HepG2 (cell line): ENCODE results near the gene MRPL14. TPM values are rescaled to one million over a fixed set of nuclear protein-coding genes. Genes with fewer than 3 reads are reported as not detected.
A peak's percentile ranks its signal among the peaks of the same experiment; 100 is the strongest.

Experiments
- HIC2 ChIP-seq: sonication (generic); formaldehyde crosslinking; IDR thresholded peaks from 2 replicates; pipeline ENCODE4 v1.9.0; 2022; ENCODE audit warnings: low read depth, missing genetic modification reagents
- HOXA9 ChIP-seq: sonication (generic); formaldehyde crosslinking; IDR thresholded peaks from 2 replicates; pipeline ENCODE4 v1.8.1; 2022; ENCODE audit warnings: missing genetic modification reagents, mild to moderate bottlenecking, moderate library complexity, borderline replicate concordance
- KDM5B ChIP-seq: sonication (generic); formaldehyde crosslinking; IDR thresholded peaks from 2 replicates; pipeline ENCODE4 v1.4.0; 2020; ENCODE audit warnings: missing genetic modification reagents, mild to moderate bottlenecking, borderline replicate concordance
- MTF1 ChIP-seq: sonication (generic); formaldehyde crosslinking; IDR thresholded peaks from 2 replicates; pipeline ENCODE4 v1.5.0; 2020; ENCODE audit warnings: missing genetic modification reagents
- PRDM4 ChIP-seq: sonication (generic); formaldehyde crosslinking; IDR thresholded peaks from 2 replicates; pipeline ENCODE4 v1.9.0; 2021; ENCODE audit warnings: missing genetic modification reagents, borderline replicate concordance
- RFX1 ChIP-seq: fragments of 450-650 bp; IDR thresholded peaks from 2 replicates; pipeline ENCODE4 v1.6.1; 2017
- RXRA ChIP-seq: sonication (generic); formaldehyde crosslinking; IDR thresholded peaks from 2 replicates; pipeline ENCODE4 v1.5.1; 2020; ENCODE audit warnings: missing genetic modification reagents
- SALL1 ChIP-seq: sonication (generic); formaldehyde crosslinking; IDR thresholded peaks from 2 replicates; pipeline ENCODE4 v1.8.0; 2022; ENCODE audit warnings: mild to moderate bottlenecking, missing genetic modification reagents
- SATB2 ChIP-seq: sonication (generic); formaldehyde crosslinking; IDR thresholded peaks from 2 replicates; pipeline ENCODE4 v1.5.0; 2020; ENCODE audit warnings: missing genetic modification reagents
- SIX1 ChIP-seq: sonication (generic); formaldehyde crosslinking; IDR thresholded peaks from 2 replicates; pipeline ENCODE4 v1.4.0; 2020; ENCODE audit warnings: missing genetic modification reagents, borderline replicate concordance
- SMC3 ChIP-seq: IDR thresholded peaks from 2 replicates; pipeline ENCODE4 v1.6.1; 2011; ENCODE audit warnings: low read length, improper control_type of control experiment
- TMF1 ChIP-seq: sonication (generic); formaldehyde crosslinking; IDR thresholded peaks from 2 replicates; pipeline ENCODE4 v1.8.1; 2022; ENCODE audit warnings: low read depth, missing genetic modification reagents
- ZBTB8A ChIP-seq: sonication (generic); formaldehyde crosslinking; IDR thresholded peaks from 2 replicates; pipeline ENCODE4 v1.4.0; 2020; ENCODE audit warnings: mild to moderate bottlenecking, low read depth, missing genetic modification reagents, borderline replicate concordance
- ZNF282 ChIP-seq: fragments of 450-650 bp; IDR thresholded peaks from 2 replicates; pipeline ENCODE4 v1.6.1; 2018; ENCODE audit not compliant: partially characterized antibody
- ZNF709 ChIP-seq: sonication (generic); formaldehyde crosslinking; IDR thresholded peaks from 2 replicates; pipeline ENCODE4 v1.5.0; 2020; ENCODE audit warnings: mild to moderate bottlenecking, missing genetic modification reagents
- ZNF775 ChIP-seq: sonication (generic); formaldehyde crosslinking; IDR thresholded peaks from 2 replicates; pipeline ENCODE4 v1.4.0; 2020; ENCODE audit warnings: missing genetic modification reagents, mild to moderate bottlenecking, moderate library complexity, borderline replicate concordance
- polyA plus RNA-seq, 8 experiments: library from polyadenylated mRNA; depleted of rRNA in 3 of 8; stranded (reverse) in 7 of 8; unstranded in 1 of 8; fragments of >200 nt; fragmentation: Illumina TruSeq in 4 of 8; extraction: Trizol in 4 of 8; gene quantifications; 2 replicates each; pipeline versions ENCODE4 v1.2.1 to v1.2.3, GENCODE V29; 2011 to 2016; ENCODE audit warnings: low read depth in 4 of 8, missing spikeins in 1 of 8, mixed read lengths in 1 of 8; ENCODE audit not compliant: insufficient read depth in 1 of 8
- total RNA-seq, 5 experiments: library from RNA; depleted of rRNA; stranded (reverse); fragments of >200 nt; fragmentation: Illumina TruSeq; extraction: Trizol; gene quantifications; 2 replicates each; pipeline ENCODE4 v1.2.3, GENCODE V29; 2016; ENCODE audit warnings: low read depth in 1 of 5
- TF ChIP-seq, protein P1 (sequence below): sonication (generic); formaldehyde crosslinking; IDR thresholded peaks from 2 replicates; pipeline ENCODE4 v1.8.1; 2023; ENCODE audit warnings: mild to moderate bottlenecking, missing genetic modification reagents
- TF ChIP-seq, protein P2 (sequence below): sonication (generic); formaldehyde crosslinking; IDR thresholded peaks from 2 replicates; pipeline ENCODE4 v1.8.1; 2022; ENCODE audit warnings: low read depth, mild to moderate bottlenecking, missing genetic modification reagents

MRPL14 gene
- total and polyA plus RNA-seq, 2 of the 13 experiments (the other 11 are each of a cell fraction or from before 2014, with no cell fraction given) = 157 to 178 TPM

- TF ChIP-seq HIC2 (CRISPR knock-in tag) (peak; percentile 73), ZNF709 (no peak), ZNF775 (CRISPR knock-in tag) (no peak), MTF1 (CRISPR knock-in tag) (no peak), RFX1 (no peak), SATB2 (CRISPR knock-in tag) (no peak), ZBTB8A (CRISPR knock-in tag) (no peak), RXRA (CRISPR knock-in tag) (peak; percentile 76; the same call in 1 of the 2 replicates), PRDM4 (CRISPR knock-in tag) (no peak), SIX1 (CRISPR knock-in tag) (no peak), ZNF282 (no peak), HOXA9 (no peak), TMF1 (CRISPR knock-in tag) (peak; percentile 64; the same call in 1 of the 2 replicates), SMC3 (peak; percentile 77; the same call in 1 of the 2 replicates), KDM5B (CRISPR knock-in tag) (peak; percentile 61; the same call in 1 of the 2 replicates), SALL1 (CRISPR knock-in tag) (peak; percentile 69; the same call in 1 of the 2 replicates)
- TF ChIP-seq, protein P1, sequence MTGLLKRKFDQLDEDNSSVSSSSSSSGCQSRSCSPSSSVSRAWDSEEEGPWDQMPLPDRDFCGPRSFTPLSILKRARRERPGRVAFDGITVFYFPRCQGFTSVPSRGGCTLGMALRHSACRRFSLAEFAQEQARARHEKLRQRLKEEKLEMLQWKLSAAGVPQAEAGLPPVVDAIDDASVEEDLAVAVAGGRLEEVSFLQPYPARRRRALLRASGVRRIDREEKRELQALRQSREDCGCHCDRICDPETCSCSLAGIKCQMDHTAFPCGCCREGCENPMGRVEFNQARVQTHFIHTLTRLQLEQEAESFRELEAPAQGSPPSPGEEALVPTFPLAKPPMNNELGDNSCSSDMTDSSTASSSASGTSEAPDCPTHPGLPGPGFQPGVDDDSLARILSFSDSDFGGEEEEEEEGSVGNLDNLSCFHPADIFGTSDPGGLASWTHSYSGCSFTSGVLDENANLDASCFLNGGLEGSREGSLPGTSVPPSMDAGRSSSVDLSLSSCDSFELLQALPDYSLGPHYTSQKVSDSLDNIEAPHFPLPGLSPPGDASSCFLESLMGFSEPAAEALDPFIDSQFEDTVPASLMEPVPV (CRISPR knock-in tag) = peak; percentile 96; the same call in 1 of the 2 replicates
- TF ChIP-seq, protein P2, sequence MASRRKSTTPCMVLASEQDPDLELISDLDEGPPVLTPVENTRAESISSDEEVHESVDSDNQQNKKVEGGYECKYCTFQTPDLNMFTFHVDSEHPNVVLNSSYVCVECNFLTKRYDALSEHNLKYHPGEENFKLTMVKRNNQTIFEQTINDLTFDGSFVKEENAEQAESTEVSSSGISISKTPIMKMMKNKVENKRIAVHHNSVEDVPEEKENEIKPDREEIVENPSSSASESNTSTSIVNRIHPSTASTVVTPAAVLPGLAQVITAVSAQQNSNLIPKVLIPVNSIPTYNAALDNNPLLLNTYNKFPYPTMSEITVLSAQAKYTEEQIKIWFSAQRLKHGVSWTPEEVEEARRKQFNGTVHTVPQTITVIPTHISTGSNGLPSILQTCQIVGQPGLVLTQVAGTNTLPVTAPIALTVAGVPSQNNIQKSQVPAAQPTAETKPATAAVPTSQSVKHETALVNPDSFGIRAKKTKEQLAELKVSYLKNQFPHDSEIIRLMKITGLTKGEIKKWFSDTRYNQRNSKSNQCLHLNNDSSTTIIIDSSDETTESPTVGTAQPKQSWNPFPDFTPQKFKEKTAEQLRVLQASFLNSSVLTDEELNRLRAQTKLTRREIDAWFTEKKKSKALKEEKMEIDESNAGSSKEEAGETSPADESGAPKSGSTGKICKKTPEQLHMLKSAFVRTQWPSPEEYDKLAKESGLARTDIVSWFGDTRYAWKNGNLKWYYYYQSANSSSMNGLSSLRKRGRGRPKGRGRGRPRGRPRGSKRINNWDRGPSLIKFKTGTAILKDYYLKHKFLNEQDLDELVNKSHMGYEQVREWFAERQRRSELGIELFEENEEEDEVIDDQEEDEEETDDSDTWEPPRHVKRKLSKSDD (CRISPR knock-in tag) = peak; percentile 89; the same call in 1 of the 2 replicates
Observed at GRCh38 chr6:44151348-44152108, 24.3 kb upstream of the MRPL14 start (continued).
